Activated T-helper 1 cell treated with anti-CD3 and anti-CD28 coated beads, Interleukin-12 subunit alpha, Interleukin-12 subunit beta, Interleukin-2, Interleukin-4 antibody, amounts not matched to agents 30 ng/mL and 10 ng/mL and 1 ng/mL, durations not matched to agents 14 hours and 24 hours and 36 hours (primary cell): ENCODE data around the gene BBC3. TPM values are rescaled to one million over a fixed set of nuclear protein-coding genes. Genes with fewer than 3 reads are reported as not detected.
"Not testable (repeated sequence)": the region's sequence is repeated elsewhere in the genome, so short reads cannot be mapped to it uniquely, and the experiment has no call there.

Experiments used
- DNase-seq: peaks from one replicate; pipeline ENCODE4 v3.0.0; 2021; ENCODE audit warnings: low spot score
- H3K27ac Mint-ChIP-seq: one replicate; pipeline ENCODE4 v1.8.0; 2021; ENCODE audit warnings: mild to moderate bottlenecking, mixed read lengths
- H3K27me3 Mint-ChIP-seq: one replicate; pipeline ENCODE4 v1.8.0; 2022; ENCODE audit warnings: mild to moderate bottlenecking, moderate library complexity, mixed read lengths; ENCODE audit not compliant: insufficient read depth
- H3K36me3 Mint-ChIP-seq: one replicate; pipeline ENCODE4 v1.8.0; 2021; ENCODE audit warnings: low read depth, mixed read lengths
- H3K4me1 Mint-ChIP-seq: one replicate; pipeline ENCODE4 v1.8.0; 2021; ENCODE audit warnings: low read depth, mixed read lengths
- H3K4me3 Mint-ChIP-seq: one replicate; pipeline ENCODE4 v1.8.0; 2021; ENCODE audit warnings: mild to moderate bottlenecking, moderate library complexity, mixed read lengths
- H3K9me3 Mint-ChIP-seq: one replicate; pipeline ENCODE4 v1.8.0; 2021; ENCODE audit warnings: mixed read lengths
- intact Hi-C: fragments of 100-400 bp; cut with micrococcal nuclease; formaldehyde crosslinking; loops from one replicate; pipeline ENCODE4 v1.15.1; 2024
- total RNA-seq: library from RNA; stranded (reverse); gene quantifications from 2 replicates; pipeline ENCODE4 v1.2.3, GENCODE V29; 2022

Gene BBC3
- total RNA-seq: 13.8 and 15.4 TPM in 2 replicates

DNA sequence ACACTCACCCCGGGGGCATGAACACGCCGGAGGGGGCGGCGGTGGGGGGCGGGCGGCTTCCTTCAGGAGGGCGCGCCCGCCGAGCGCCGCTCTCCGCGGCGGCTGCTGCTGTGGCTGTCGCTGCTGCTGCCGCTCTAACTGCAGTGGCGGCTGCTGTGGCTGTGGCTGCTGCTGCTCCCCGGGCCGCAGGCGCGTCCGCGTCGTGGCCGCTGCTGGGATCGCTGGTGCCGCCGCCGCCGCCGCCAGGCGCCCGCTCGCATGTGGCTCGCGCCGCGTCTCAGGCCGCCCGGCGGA lies at the start of gene BBC3:
TSS of gene BBC3 (minus strand) at position 279 of the 294 bp plus-strand sequence. CDS start 2,768 bp downstream, outside the sequence.
- Mint-ChIP-seq H3K9me3 (no peaks in the 10 kb centered on the region), H3K27me3 (peaks cover 1% of the 10 kb centered on the region), H3K36me3 (no peaks in the 10 kb centered on the region), H3K4me3 (peak within 1 kb of the TSS; percentile 63), H3K4me1 (peaks cover 19% of the 10 kb centered on the region), H3K27ac (peak within 1 kb of the TSS; percentile 74)
- intact Hi-C loops: loop anchor here (1.0 kb wide), 2 partner anchors 13 to 26 kb away; no protein-coding TSS in a partner anchor
- no peak for DNase-seq

GRCh38 chr19:47280183-47280797 lies 49.3 kb upstream of the BBC3 start:
- Mint-ChIP-seq H3K9me3 (no peaks in the 10 kb centered on the region), H3K36me3 (peaks cover 3% of the 10 kb centered on the region), H3K4me1 (peaks cover 17% of the 10 kb centered on the region), H3K27ac (no peak overlapping the region), H3K27me3 (no peaks in the 10 kb centered on the region), H3K4me3 (no peak overlapping the region)
- intact Hi-C loops: no loop called here
- DNase-seq: peak; percentile 47

DNA sequence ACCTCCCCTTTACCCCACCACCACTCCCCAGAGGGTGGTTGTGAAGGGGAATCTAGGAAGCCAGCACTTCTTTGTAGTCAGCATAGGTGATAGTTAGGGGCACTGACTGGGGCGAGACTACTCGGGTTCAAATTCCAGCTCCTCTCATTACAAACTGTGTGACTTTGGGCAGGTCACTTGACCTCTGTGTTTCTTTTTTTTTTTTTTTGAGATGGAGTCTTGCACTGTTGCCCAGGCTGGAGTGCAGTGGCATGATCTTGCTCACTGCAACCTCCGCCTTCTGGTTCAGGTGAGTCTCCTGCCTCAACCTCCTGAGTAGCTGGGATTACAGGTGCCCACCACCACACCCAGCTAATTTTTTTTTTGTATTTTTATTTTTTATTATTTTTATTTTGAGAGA lies 45.5 kb upstream of the BBC3 start:
- H3K9me3 Mint-ChIP-seq, intact Hi-C loops, H3K27me3 Mint-ChIP-seq, H3K27ac Mint-ChIP-seq, DNase-seq, H3K36me3 Mint-ChIP-seq, H3K4me3 Mint-ChIP-seq: not testable (repeated sequence)
- peaks cover 29% of the 10 kb centered on the region for H3K4me1 Mint-ChIP-seq

GRCh38 chr19:47275791-47276461 lies 44.9 kb upstream of the BBC3 start:
- H3K4me3 Mint-ChIP-seq: peak overlapping the region; percentile 88
- intact Hi-C loops: no loop called here
- H3K27me3 Mint-ChIP-seq: no peaks in the 10 kb centered on the region
- peak overlapping the region; percentile 81 for H3K27ac Mint-ChIP-seq
- peaks cover 8% of the 10 kb centered on the region for H3K36me3 Mint-ChIP-seq
- H3K4me1 Mint-ChIP-seq: peaks cover 29% of the 10 kb centered on the region
- no peak for DNase-seq
- no peaks in the 10 kb centered on the region for H3K9me3 Mint-ChIP-seq

DNA sequence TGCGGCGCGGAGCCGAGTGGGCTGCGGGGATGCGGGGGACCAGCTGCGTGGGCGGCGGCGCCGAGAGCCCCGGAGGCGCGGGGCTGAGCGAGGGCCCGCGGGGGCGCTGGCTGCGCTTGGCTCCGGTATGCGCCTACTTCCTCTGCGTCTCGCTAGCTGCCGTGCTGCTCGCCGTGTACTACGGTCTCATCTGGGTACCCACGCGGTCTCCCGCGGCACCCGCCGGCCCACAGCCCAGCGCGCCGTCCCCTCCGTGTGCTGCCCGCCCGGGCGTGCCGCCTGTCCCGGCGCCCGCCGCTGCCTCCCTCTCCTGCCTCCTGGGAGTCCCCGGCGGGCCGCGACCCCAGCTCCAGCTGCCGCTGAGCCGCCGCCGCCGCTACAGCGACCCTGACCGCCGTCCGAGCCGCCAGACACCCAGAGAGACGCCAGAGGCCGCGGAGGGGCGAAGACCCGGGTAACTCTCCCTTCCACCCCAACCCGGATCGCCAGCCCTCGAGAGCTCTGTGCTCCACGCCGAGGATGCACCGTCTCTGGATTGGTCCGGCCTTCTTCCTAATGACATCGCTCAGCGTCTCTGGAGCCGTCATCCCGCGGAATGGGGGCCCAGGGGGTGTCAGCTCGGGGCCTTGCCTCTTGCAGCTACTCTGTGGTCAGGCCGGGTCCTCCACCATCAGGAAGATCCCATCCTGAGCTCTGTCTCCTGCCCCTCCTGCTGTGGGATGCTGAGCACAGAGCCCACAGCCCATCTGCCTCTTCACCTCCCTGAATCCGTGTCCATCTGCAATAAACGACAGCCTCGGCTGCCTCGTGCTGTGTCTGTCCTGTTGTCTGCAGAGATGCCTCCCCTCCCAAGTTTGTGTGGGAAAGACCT lies 44.1 kb upstream of the BBC3 start:
- intact Hi-C loops: loop anchor here (1.0 to 5.0 kb wide), 13 partner anchors 18 to 641 kb away; partner anchors contain the start of genes ARHGAP35, DHX34, KPTN and NAPA
- H3K27ac Mint-ChIP-seq: peak overlapping the region; percentile 81
- DNase-seq: no peak

GRCh38 chr19:47274071-47274890 lies 43.3 kb upstream of the BBC3 start, which contains the start of gene INAFM1:
Gene INAFM1, plus strand, starts transcription at chr19:47274885. Its CDS starts 35 bp downstream, at chr19:47274920.
- peak within 1 kb of the TSS; percentile 92 for H3K4me3 Mint-ChIP-seq
- H3K27ac Mint-ChIP-seq: peak within 1 kb of the TSS; percentile 98
- H3K36me3 Mint-ChIP-seq: peaks cover 10% of the 10 kb centered on the region
- H3K4me1 Mint-ChIP-seq: peaks cover 29% of the 10 kb centered on the region
- intact Hi-C loops: loop anchor here (1.0 to 5.0 kb wide), 13 partner anchors 17 to 640 kb away; partner anchors contain the start of genes ARHGAP35, DHX34, KPTN and NAPA
- DNase-seq: peak; percentile 96
- H3K9me3 Mint-ChIP-seq: no peaks in the 10 kb centered on the region
- H3K27me3 Mint-ChIP-seq: no peaks in the 10 kb centered on the region

More for the DNA sequence above, 44.1 kb upstream of the BBC3 start:
- H3K27me3 Mint-ChIP-seq: no peaks in the 10 kb centered on the region
- no peaks in the 10 kb centered on the region for H3K9me3 Mint-ChIP-seq
- peak overlapping the region; percentile 88 for H3K4me3 Mint-ChIP-seq
- peaks cover 29% of the 10 kb centered on the region for H3K4me1 Mint-ChIP-seq
- peaks cover 13% of the 10 kb centered on the region for H3K36me3 Mint-ChIP-seq

- H3K4me1 Mint-ChIP-seq: peaks cover 29% of the 10 kb centered on the region
- peaks cover 13% of the 10 kb centered on the region for H3K36me3 Mint-ChIP-seq
- peak overlapping the region; percentile 92 for H3K4me3 Mint-ChIP-seq
- H3K27ac Mint-ChIP-seq: peak overlapping the region; percentile 98
- H3K9me3 Mint-ChIP-seq: no peaks in the 10 kb centered on the region
- no peaks in the 10 kb centered on the region for H3K27me3 Mint-ChIP-seq
- intact Hi-C loops: loop anchor here (1.0 to 5.0 kb wide), 14 partner anchors 16 to 639 kb away; partner anchors contain the start of genes ARHGAP35, DHX34, KPTN and NAPA
- peak; percentile 90 for DNase-seq
Measured at GRCh38 chr19:47273313-47274070, 42.5 kb upstream of the BBC3 start.

- Mint-ChIP-seq H3K27me3 (no peaks in the 10 kb centered on the region), H3K36me3 (peaks cover 16% of the 10 kb centered on the region), H3K27ac (peak overlapping the region; percentile 61), H3K4me3 (peak overlapping the region; percentile 92), H3K9me3 (no peaks in the 10 kb centered on the region), H3K4me1 (peaks cover 29% of the 10 kb centered on the region)
- no peak for DNase-seq
- intact Hi-C loops: loop anchor here (1.0 to 5.0 kb wide), 3 partner anchors 210 to 410 kb away; partner anchors contain the start of genes ARHGAP35 and KPTN
Measured at GRCh38 chr19:47272448-47273312, 41.7 kb upstream of the BBC3 start.

DNA sequence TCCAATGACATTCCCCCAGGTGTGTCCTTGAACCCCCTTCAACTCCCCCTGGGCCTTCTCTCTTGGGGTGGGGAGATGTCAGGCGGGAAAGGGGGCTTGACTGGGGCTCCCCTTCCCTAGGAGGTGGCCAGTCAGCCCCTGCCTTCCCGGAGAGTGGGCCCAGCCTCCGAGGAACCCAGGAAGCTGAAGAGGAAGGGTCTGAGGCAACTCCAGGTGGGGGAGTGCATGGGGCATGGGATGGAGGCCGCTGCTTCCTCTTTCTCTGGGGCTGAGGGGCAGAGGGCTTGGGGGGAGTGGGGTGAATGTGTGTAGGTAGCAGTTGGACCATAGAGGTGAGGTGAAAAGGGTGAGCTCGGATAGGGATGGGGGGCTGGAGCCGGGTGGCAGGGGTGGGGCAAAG lies 41.0 kb upstream of the BBC3 start:
- H3K27ac Mint-ChIP-seq: peak overlapping the region; percentile 43
- intact Hi-C loops: loop anchor here (5.0 kb wide), 2 partner anchors 210 to 410 kb away; partner anchors contain the start of genes ARHGAP35 and KPTN
- peak overlapping the region; percentile 92 for H3K4me3 Mint-ChIP-seq
- DNase-seq: no peak
- H3K9me3 Mint-ChIP-seq: no peaks in the 10 kb centered on the region
- H3K36me3 Mint-ChIP-seq: peaks cover 20% of the 10 kb centered on the region
- H3K27me3 Mint-ChIP-seq: no peaks in the 10 kb centered on the region
- peaks cover 29% of the 10 kb centered on the region for H3K4me1 Mint-ChIP-seq

DNA sequence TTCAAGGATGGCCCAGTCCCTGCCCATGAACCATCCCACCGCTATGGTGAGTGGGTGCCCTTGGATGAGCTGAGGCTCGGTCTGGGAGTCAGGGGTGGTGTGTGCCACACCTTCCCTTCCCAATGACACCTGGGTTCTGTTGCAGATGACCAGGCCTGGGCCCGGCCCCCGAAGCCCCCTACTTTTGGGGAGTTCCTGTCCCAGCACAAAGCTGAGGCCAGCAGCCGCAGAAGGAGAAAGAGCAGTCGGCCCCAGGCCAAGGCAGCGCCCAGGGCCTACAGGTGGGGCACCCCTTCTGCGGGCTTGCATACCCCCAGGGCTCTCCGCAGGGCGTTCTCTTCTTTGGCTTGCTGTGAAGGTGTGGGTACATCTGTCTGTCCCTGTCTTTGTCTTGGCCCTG lies 39.4 kb upstream of the BBC3 start:
- Mint-ChIP-seq H3K9me3 (no peaks in the 10 kb centered on the region), H3K27ac (no peak overlapping the region), H3K4me3 (no peak overlapping the region), H3K4me1 (peaks cover 19% of the 10 kb centered on the region), H3K27me3 (no peaks in the 10 kb centered on the region), H3K36me3 (peaks cover 25% of the 10 kb centered on the region)
- no peak for DNase-seq
- intact Hi-C loops: loop anchor here (5.0 kb wide), 2 partner anchors 212 to 408 kb away; partner anchors contain the start of genes ARHGAP35 and KPTN

GRCh38 chr19:47269596-47269995 lies 38.6 kb upstream of the BBC3 start:
- Mint-ChIP-seq H3K9me3 (no peaks in the 10 kb centered on the region), H3K27ac (no peak overlapping the region)

More at GRCh38 chr19:47269596-47269995, 38.6 kb upstream of the BBC3 start:
- Mint-ChIP-seq H3K4me3 (no peak overlapping the region), H3K4me1 (peaks cover 18% of the 10 kb centered on the region), H3K27me3 (no peaks in the 10 kb centered on the region), H3K36me3 (peaks cover 27% of the 10 kb centered on the region)
- intact Hi-C loops: no loop called here
- DNase-seq: no peak
